Stromal cell of bone marrow (primary cell): ENCODE results near the gene VPS13A.
"Not testable (repeated sequence)": the region's sequence is repeated elsewhere in the genome, so short reads cannot be mapped to it uniquely, and the experiment has no call there.

ENCODE experiments used
- DNase-seq: peaks from one replicate; pipeline ENCODE4 v3.0.0-alpha.2; 2012; ENCODE audit warnings: low read depth

VPS13A gene

GRCh38 chr9:77305622-77306400 lies 128.5 kb downstream of the VPS13A start:
- peak; percentile 13 for DNase-seq

GRCh38 chr9:77307166-77307565 lies 129.8 kb downstream of the VPS13A start:
- DNase-seq, result no peak

- DNase-seq, result no peak
Observed at GRCh38 chr9:77316058-77316457, 138.7 kb downstream of the VPS13A start.

- DNase-seq, result no peak
Observed at GRCh38 chr9:77325058-77325457, 147.7 kb downstream of the VPS13A start.

- no peak for DNase-seq
Observed at GRCh38 chr9:77328102-77328501, 150.8 kb downstream of the VPS13A start.

GRCh38 chr9:77370064-77370463 lies 192.7 kb downstream of the VPS13A start:
- no peak for DNase-seq

- DNase-seq, result no peak
Observed at GRCh38 chr9:77374266-77374665, 196.9 kb downstream of the VPS13A start.

GRCh38 chr9:77375956-77376532 lies 198.7 kb downstream of the VPS13A start:
- DNase-seq, result no peak

GRCh38 chr9:77384406-77384805 lies 207.1 kb downstream of the VPS13A start:
- peak; percentile 79 for DNase-seq

GRCh38 chr9:77386187-77386586 lies 208.9 kb downstream of the VPS13A start:
- DNase-seq, result peak; percentile 43

GRCh38 chr9:77391834-77392233 lies 214.5 kb downstream of the VPS13A start:
- no peak for DNase-seq

- no peak for DNase-seq
Observed at GRCh38 chr9:77392328-77392727, 215.0 kb downstream of the VPS13A start.

- not testable (repeated sequence) for DNase-seq
Observed at GRCh38 chr9:77398581-77398980, 221.2 kb downstream of the VPS13A start.

- no peak for DNase-seq
Observed at GRCh38 chr9:77399964-77400363, 222.6 kb downstream of the VPS13A start.

- DNase-seq, result no peak
Observed at GRCh38 chr9:77402286-77402685, 225.0 kb downstream of the VPS13A start.

- DNase-seq, result no peak
Observed at GRCh38 chr9:77403239-77403638, 225.9 kb downstream of the VPS13A start.

GRCh38 chr9:77408521-77408920 lies 231.2 kb downstream of the VPS13A start:
- not testable (repeated sequence) for DNase-seq

GRCh38 chr9:77417566-77417965 lies 240.2 kb downstream of the VPS13A start:
- DNase-seq, result peak; percentile 59

GRCh38 chr9:77418226-77418625 lies 240.9 kb downstream of the VPS13A start:
- DNase-seq, result no peak

GRCh38 chr9:77420641-77421040 lies 243.3 kb downstream of the VPS13A start:
- DNase-seq, result no peak

- DNase-seq, result no peak
Observed at GRCh38 chr9:77421506-77422265, 244.4 kb downstream of the VPS13A start.

- DNase-seq, result no peak
Observed at GRCh38 chr9:77422969-77423368, 245.6 kb downstream of the VPS13A start.

GRCh38 chr9:77423841-77424240 lies 246.5 kb downstream of the VPS13A start:
- no peak for DNase-seq
